HEK293T (cell line): ENCODE measurements around the gene ABHD12.

Source experiments
- CTCF ChIA-PET: fragments of 350-600 bp; formaldehyde crosslinking; extraction: SDS; loops from one replicate; lab custom pipeline; 2021; ENCODE audit warnings: antibody characterized with exemption, inconsistent platforms; lab: Yijun Ruan, JAX
- POLR2A ChIA-PET: fragments of 350-600 bp; formaldehyde crosslinking; extraction: SDS; loops from one replicate; lab custom pipeline; 2020; ENCODE audit warnings: antibody characterized with exemption, inconsistent platforms; lab: Yijun Ruan, JAX
- DNase-seq: peaks from one replicate; pipeline ENCODE4 v3.0.0; 2012; ENCODE audit warnings: mixed read lengths; ENCODE audit errors: extremely low spot score
- ARNT ChIP-seq: fragments of 450-650 bp; IDR thresholded peaks from 2 replicates; pipeline ENCODE4 v1.6.1; 2017; ENCODE audit warnings: mild to moderate bottlenecking
- BHLHE40 ChIP-seq: fragments of 450-650 bp; IDR thresholded peaks from 2 replicates; pipeline ENCODE4 v1.6.1; 2016; ENCODE audit warnings: mild to moderate bottlenecking, moderate library complexity, borderline replicate concordance
- CTBP1 ChIP-seq: fragments of 450-650 bp; IDR thresholded peaks from 2 replicates; pipeline ENCODE4 v1.6.1; 2016; ENCODE audit warnings: borderline replicate concordance
- ELF4 ChIP-seq: fragments of 450-650 bp; IDR thresholded peaks from 2 replicates; pipeline ENCODE4 v1.6.1; 2017; ENCODE audit warnings: antibody characterized with exemption
- FOXA1 ChIP-seq: fragments of 450-650 bp; IDR thresholded peaks from 2 replicates; pipeline ENCODE4 v1.6.1; 2016; ENCODE audit warnings: mild to moderate bottlenecking
- FOXK2 ChIP-seq: fragments of 450-650 bp; IDR thresholded peaks from 2 replicates; pipeline ENCODE4 v1.6.1; 2016; ENCODE audit warnings: mild to moderate bottlenecking
- FOXM1 ChIP-seq: fragments of 450-650 bp; IDR thresholded peaks from 2 replicates; pipeline ENCODE4 v1.6.1; 2017; ENCODE audit warnings: mild to moderate bottlenecking, borderline replicate concordance
- HDGF ChIP-seq: fragments of 450-650 bp; IDR thresholded peaks from 2 replicates; pipeline ENCODE4 v1.6.1; 2017; ENCODE audit warnings: antibody characterized with exemption, borderline replicate concordance
- L3MBTL2 ChIP-seq: fragments of 450-650 bp; conservative IDR thresholded peaks from 2 replicates; pipeline ENCODE4 v1.6.1; 2016; ENCODE audit warnings: mild to moderate bottlenecking
- LEF1 ChIP-seq: fragments of 450-650 bp; IDR thresholded peaks from 2 replicates; pipeline ENCODE4 v1.6.1; 2017; ENCODE audit warnings: mild to moderate bottlenecking, borderline replicate concordance
- NFRKB ChIP-seq: fragments of 450-650 bp; IDR thresholded peaks from 2 replicates; pipeline ENCODE4 v1.6.1; 2016; ENCODE audit warnings: mild to moderate bottlenecking, moderate library complexity
- PKNOX1 ChIP-seq: fragments of 450-650 bp; IDR thresholded peaks from 2 replicates; pipeline ENCODE4 v1.6.1; 2016
- SP1 ChIP-seq: fragments of 450-650 bp; IDR thresholded peaks from 2 replicates; pipeline ENCODE4 v1.6.1; 2017
- SUZ12 ChIP-seq: fragments of 450-650 bp; IDR thresholded peaks from 2 replicates; pipeline ENCODE4 v1.6.1; 2016; ENCODE audit warnings: mild to moderate bottlenecking
- TARDBP ChIP-seq: fragments of 450-650 bp; IDR thresholded peaks from 2 replicates; pipeline ENCODE4 v1.6.1; 2016
- ZNF384 ChIP-seq: fragments of 450-650 bp; IDR thresholded peaks from 2 replicates; pipeline ENCODE4 v1.6.1; 2016

The ABHD12 gene

GRCh38 chr20:25398376-25399036, 7.9 kb upstream of the ABHD12 start:
- POLR2A ChIA-PET = interaction anchor here (0.9 to 3.2 kb wide), 3 partner anchors 9 to 105 kb away, joined by 3 to 26 read pairs (median 5); partner anchors contain the start of gene GINS1
- TF ChIP-seq HDGF = no peak
- TF ChIP-seq SUZ12 = no peak
- no peak for TF ChIP-seq ELF4
- TF ChIP-seq NFRKB = no peak
- TF ChIP-seq TARDBP = no peak
- no peak for TF ChIP-seq LEF1
- no peak for TF ChIP-seq ZNF384
- TF ChIP-seq PKNOX1 = no peak
- TF ChIP-seq ARNT = no peak
- no peak for TF ChIP-seq BHLHE40
- TF ChIP-seq CTBP1 = no peak
- no peak for TF ChIP-seq FOXK2
- no peak for TF ChIP-seq FOXA1
- TF ChIP-seq FOXM1 = no peak
- no peak for TF ChIP-seq SP1
- no peak for TF ChIP-seq L3MBTL2
- CTCF ChIA-PET = interaction anchor here (0.6 to 3.0 kb wide), 13 partner anchors 9 to 147 kb away, joined by 3 to 23 read pairs (median 4); partner anchors contain the start of gene GINS1
- DNase-seq = no peak

GRCh38 chr20:25397821-25398220, 7.2 kb upstream of the ABHD12 start:
- DNase-seq = no peak
- CTCF ChIA-PET = interaction anchor here (2.2 to 3.0 kb wide), 3 partner anchors 61 to 103 kb away, joined by 7 to 23 read pairs (median 14); no protein-coding TSS in a partner anchor
- POLR2A ChIA-PET = interaction anchor here (3.2 kb wide), 1 partner anchor 10 kb away, joined by 26 read pairs; the partner anchor contains the start of gene GINS1
- no peak for TF ChIP-seq BHLHE40
- TF ChIP-seq FOXM1 = no peak
- TF ChIP-seq SP1 = no peak
- TF ChIP-seq SUZ12 = no peak
- no peak for TF ChIP-seq LEF1
- TF ChIP-seq NFRKB = no peak
- TF ChIP-seq ARNT = no peak
- TF ChIP-seq CTBP1 = no peak
- no peak for TF ChIP-seq PKNOX1
- TF ChIP-seq HDGF = no peak
- no peak for TF ChIP-seq FOXK2
- no peak for TF ChIP-seq TARDBP
- no peak for TF ChIP-seq ZNF384

- CTCF ChIA-PET = interaction anchor here (1.4 to 3.0 kb wide), 2 partner anchors 102 to 403 kb away, joined by 3 to 23 read pairs; no protein-coding TSS in a partner anchor
- TF ChIP-seq ZNF384 (no peak), FOXA1 (no peak)
- POLR2A ChIA-PET = interaction anchor here (3.2 kb wide), 1 partner anchor 11 kb away, joined by 26 read pairs; the partner anchor contains the start of gene GINS1
- no peak for DNase-seq
Measured at GRCh38 chr20:25397096-25397495, 6.5 kb upstream of the ABHD12 start.

- ChIA-PET CTCF (no interaction called here), POLR2A (interaction anchor here (1.0 to 1.4 kb wide), 2 partner anchors 12 to 59 kb away, joined by 3 to 4 read pairs; partner anchors contain the start of gene GINS1)
- no peak for TF ChIP-seq LEF1
- TF ChIP-seq HDGF = no peak
- TF ChIP-seq NFRKB = no peak
- no peak for TF ChIP-seq L3MBTL2
- TF ChIP-seq FOXM1 = no peak
- TF ChIP-seq SP1 = no peak
- TF ChIP-seq ARNT = no peak
- no peak for TF ChIP-seq PKNOX1
- DNase-seq = no peak
Measured at GRCh38 chr20:25394996-25395395, 4.4 kb upstream of the ABHD12 start.

GRCh38 chr20:25394276-25394675, 3.6 kb upstream of the ABHD12 start:
- POLR2A ChIA-PET = interaction anchor here (0.6 to 1.4 kb wide), 3 partner anchors 10 to 121 kb away, joined by 3 read pairs; no protein-coding TSS in a partner anchor
- CTCF ChIA-PET = no interaction called here
- no peak for DNase-seq
- TF ChIP-seq TARDBP (no peak), NFRKB (no peak), SUZ12 (no peak)

GRCh38 chr20:25389858-25390537, 637 bp downstream of the ABHD12 start:
- TF ChIP-seq HDGF (no peak), PKNOX1 (no peak), ZNF384 (no peak), SUZ12 (no peak), ELF4 (no peak), BHLHE40 (no peak)
- POLR2A ChIA-PET = interaction anchor here (0.6 to 1.0 kb wide), 2 partner anchors 100 to 142 kb away, joined by 3 to 5 read pairs; partner anchors contain the start of gene PYGB
- CTCF ChIA-PET = no interaction called here
- DNase-seq = peak; percentile 33
